GM18511 (cell line): ENCODE results near the gene ANTKMT.
A peak's percentile ranks its signal among the peaks of the same experiment; 100 is the strongest.
"Not testable (repeated sequence)": the region's sequence is repeated elsewhere in the genome, so short reads cannot be mapped to it uniquely, and the experiment has no call there.

Experiments used
- ATAC-seq: cut with Tn5 transposase; IDR thresholded peaks from one replicate; pipeline ENCODE4 v1.9.1; 2021; ENCODE audit warnings: mild to moderate bottlenecking, moderate library complexity; ENCODE audit not compliant: unreplicated experiment

ANTKMT gene

GRCh38 chr16:740459-740763, 19.5 kb downstream of the ANTKMT start:
- peak; percentile 29 for ATAC-seq

GRCh38 chr16:740764-741505, 20.0 kb downstream of the ANTKMT start, which contains the start of gene CIAO3:
Gene CIAO3 (minus strand): TSS chr16:740997. CDS start chr16:740985, 12 bp downstream.
- peak; percentile 77 for ATAC-seq

GRCh38 chr16:741986-742629, 21.2 kb downstream of the ANTKMT start:
- ATAC-seq: no peak

- ATAC-seq: not testable (repeated sequence)
These were observed 21.9 kb downstream of the ANTKMT start for GRCh38 chr16:742894-743293.

GRCh38 chr16:743794-744500, 23.0 kb downstream of the ANTKMT start:
- no peak for ATAC-seq

- ATAC-seq: no peak
These were observed 24.8 kb downstream of the ANTKMT start for GRCh38 chr16:745739-746138.

- no peak for ATAC-seq
These were observed 25.7 kb downstream of the ANTKMT start for GRCh38 chr16:746637-747036.

GRCh38 chr16:747978-748746, 27.2 kb downstream of the ANTKMT start:
- no peak for ATAC-seq

- no peak for ATAC-seq
These were observed 28.1 kb downstream of the ANTKMT start for GRCh38 chr16:749010-749409.

GRCh38 chr16:750485-750884, 29.5 kb downstream of the ANTKMT start:
- no peak for ATAC-seq

- no peak for ATAC-seq
These were observed 30.4 kb downstream of the ANTKMT start for GRCh38 chr16:751152-752006.

- no peak for ATAC-seq
These were observed 31.0 kb downstream of the ANTKMT start for GRCh38 chr16:752007-752312.

- ATAC-seq: not testable (repeated sequence)
These were observed 33.2 kb downstream of the ANTKMT start for GRCh38 chr16:754121-754607.

GRCh38 chr16:754656-755055, 33.7 kb downstream of the ANTKMT start:
- no peak for ATAC-seq

- no peak for ATAC-seq
These were observed 35.5 kb downstream of the ANTKMT start for GRCh38 chr16:756428-756827.

- no peak for ATAC-seq
These were observed 38.4 kb downstream of the ANTKMT start for GRCh38 chr16:759110-759910.

- no peak for ATAC-seq
These were observed 39.1 kb downstream of the ANTKMT start for GRCh38 chr16:760065-760464.

- ATAC-seq: no peak
These were observed 39.8 kb downstream of the ANTKMT start, which contains the start of gene MSLN for GRCh38 chr16:760545-761343. Gene MSLN (plus strand): TSS chr16:760734. CDS start chr16:762681, 1,947 bp downstream.
